ENCODE measurements around the gene PNPLA1.

Gene PNPLA1

DNA sequence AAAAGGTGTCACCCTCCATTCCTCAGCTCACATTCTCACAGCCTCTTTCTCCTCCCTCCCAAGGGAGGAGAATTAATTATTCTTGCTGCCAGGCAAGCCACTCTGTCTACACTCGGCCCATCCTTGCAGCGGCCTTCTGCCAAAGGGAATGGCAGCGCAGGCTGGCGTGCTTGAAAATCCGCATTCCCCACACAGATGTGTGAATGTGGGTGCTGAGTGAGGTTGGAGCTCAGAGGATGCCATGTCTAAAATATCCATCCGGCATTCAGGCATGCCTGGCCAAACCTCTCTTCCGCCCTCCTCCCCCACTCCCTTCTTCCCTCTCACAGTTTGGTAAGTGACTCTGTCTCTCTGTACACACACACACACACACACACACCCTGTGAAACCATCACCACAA is 27.7 kb downstream of the PNPLA1 start:
- no peak for TF ChIP-seq ZFX (IDR thresholded peaks at IDR 0.05; ENCODE audit: borderline replicate concordance)
- TF ChIP-seq, protein P1, sequence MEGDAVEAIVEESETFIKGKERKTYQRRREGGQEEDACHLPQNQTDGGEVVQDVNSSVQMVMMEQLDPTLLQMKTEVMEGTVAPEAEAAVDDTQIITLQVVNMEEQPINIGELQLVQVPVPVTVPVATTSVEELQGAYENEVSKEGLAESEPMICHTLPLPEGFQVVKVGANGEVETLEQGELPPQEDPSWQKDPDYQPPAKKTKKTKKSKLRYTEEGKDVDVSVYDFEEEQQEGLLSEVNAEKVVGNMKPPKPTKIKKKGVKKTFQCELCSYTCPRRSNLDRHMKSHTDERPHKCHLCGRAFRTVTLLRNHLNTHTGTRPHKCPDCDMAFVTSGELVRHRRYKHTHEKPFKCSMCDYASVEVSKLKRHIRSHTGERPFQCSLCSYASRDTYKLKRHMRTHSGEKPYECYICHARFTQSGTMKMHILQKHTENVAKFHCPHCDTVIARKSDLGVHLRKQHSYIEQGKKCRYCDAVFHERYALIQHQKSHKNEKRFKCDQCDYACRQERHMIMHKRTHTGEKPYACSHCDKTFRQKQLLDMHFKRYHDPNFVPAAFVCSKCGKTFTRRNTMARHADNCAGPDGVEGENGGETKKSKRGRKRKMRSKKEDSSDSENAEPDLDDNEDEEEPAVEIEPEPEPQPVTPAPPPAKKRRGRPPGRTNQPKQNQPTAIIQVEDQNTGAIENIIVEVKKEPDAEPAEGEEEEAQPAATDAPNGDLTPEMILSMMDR (IDR thresholded peaks at IDR 0.05) = no peak

DNA sequence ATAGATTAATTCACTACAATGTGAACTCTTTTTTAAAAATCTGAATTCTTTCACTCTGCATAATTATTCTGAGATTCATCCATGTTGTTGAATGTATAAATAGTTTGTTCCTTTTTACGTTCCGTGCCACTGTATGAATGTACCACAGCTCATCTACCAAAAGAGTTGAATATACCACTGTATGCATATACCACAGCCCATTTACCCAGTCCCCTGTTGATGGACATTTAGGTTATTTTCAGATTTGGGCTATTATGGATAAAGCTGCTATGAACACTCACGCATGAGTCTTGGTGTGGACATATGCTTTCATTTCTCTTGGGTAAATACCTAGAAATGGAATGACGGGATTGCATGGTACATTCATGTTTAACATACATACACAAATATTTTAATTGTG is 28.2 kb downstream of the PNPLA1 start:
- no peak overlapping the region for H3K27ac ChIP-seq
- TF ChIP-seq, protein P1 (IDR thresholded peaks at IDR 0.05) = no peak
- no peak for TF ChIP-seq ZFX (IDR thresholded peaks at IDR 0.05; ENCODE audit: borderline replicate concordance)

More for the DNA sequence above, 27.7 kb downstream of the PNPLA1 start:
- H3K27ac ChIP-seq = no peak overlapping the region

DNA sequence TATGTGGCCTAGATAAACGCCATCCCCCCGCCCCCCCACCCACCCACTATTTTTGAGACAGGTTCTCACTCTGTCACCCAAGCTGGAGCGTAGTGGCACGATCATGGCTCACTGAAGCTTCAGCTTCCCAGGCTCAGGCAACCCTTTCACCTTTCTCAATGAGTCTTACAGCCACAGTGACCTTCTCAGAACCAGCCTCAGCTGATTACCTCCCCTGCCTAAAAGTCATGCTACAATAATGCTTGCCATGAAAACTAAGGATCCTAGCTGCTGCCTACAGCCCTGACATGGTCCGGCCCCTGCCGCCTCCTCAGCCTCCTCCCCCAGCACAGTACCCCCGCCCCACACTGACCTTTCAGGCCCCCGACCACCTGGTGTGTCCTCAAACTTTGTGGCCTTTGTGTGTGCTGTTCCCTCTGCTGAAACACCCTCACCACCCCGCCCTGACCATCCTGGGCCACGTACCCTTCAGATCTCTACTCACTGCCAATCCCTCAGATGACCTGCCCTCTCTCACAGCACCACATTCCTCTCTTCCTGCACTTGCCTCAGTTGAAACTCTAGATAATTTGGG is 31.3 kb downstream of the PNPLA1 start:
- TF ChIP-seq, protein P1 (IDR thresholded peaks at IDR 0.05) = no peak
- TF ChIP-seq ZFX (IDR thresholded peaks at IDR 0.05; ENCODE audit: borderline replicate concordance) = no peak
- H3K27ac ChIP-seq = no peak overlapping the region

DNA sequence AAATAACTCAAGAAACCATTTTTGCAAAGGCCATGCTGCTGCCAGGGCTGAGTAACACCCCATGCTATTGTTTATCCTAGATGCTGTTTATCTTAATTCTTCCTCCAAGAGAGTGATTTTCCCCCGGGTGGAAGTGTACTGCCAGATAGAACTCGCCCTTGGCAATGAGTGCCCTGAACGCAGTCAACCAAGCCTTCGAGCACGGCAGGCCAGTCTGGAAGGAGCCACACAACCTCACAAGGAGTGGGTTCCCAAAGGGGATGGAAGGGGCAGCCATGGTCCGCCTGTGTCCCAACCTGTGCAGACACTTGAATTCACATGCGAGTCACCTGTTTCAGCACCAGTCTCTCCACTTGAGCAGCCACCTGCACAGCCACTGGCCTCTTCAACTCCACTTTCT is 31.9 kb downstream of the PNPLA1 start:
- TF ChIP-seq, protein P1 (IDR thresholded peaks at IDR 0.05) = no peak
- no peak overlapping the region for H3K27ac ChIP-seq

DNA sequence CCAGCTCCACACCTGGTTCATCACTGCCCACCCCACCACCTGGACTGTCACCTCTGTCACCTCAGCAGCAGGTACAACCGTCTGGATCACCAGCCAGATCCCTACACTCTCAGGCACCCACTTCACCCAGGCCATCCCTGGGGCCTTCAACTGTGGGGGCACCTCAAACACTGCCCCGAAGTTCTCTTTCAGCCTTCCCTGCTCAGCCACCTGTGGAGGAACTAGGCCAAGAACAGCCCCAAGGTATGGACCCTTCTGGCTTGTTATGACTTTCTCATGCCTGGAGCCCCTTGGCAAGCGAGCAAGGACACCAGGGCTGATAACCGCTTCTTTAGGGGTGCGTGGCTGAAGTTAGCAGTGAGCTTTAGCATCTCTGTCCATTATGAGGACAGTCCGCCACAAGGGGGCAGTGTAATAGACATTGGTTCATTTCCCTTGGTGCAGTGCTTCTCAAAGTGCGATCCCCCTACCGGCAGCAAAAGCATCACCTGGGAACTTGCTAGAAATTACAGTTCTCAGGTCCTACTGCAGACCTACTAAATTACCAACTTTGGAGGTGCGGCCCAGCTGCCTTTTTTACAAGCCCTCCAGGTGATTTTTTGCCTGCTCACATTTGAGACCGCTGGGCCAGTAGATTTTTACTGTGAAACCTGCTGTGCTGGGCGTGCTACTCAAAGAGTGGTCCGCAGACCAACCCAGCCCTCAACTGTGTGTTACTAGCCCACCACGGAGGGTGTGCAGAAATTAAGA is 32.5 kb downstream of the PNPLA1 start:
- H3K27ac ChIP-seq = no peak overlapping the region
- TF ChIP-seq ZFX (IDR thresholded peaks at IDR 0.05; ENCODE audit: borderline replicate concordance) = no peak
- TF ChIP-seq, protein P1 (IDR thresholded peaks at IDR 0.05) = peak; percentile 97

DNA sequence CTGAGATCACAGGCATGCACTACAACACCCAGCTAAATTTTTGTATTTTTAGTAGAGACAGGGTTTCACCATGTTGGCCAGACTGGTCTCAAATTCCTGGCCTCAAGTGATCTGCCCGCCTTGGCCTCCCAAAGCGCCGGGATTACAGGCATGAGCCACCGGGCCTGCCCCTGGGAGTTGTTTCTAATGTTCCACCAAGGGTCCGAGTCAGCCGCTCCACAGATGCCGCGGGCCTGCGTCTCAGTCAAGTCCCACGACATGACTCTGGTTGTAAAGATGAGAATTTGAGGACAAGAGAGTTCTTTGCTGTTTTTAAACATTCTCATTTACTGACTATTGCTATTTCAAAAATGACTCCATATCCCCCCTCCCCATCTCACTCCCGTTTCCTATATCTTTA is 36.0 kb downstream of the PNPLA1 start:
- no peak for TF ChIP-seq ZFX (IDR thresholded peaks at IDR 0.05; ENCODE audit: borderline replicate concordance)
- TF ChIP-seq, protein P1 (IDR thresholded peaks at IDR 0.05) = no peak
- H3K27ac ChIP-seq = no peak overlapping the region

DNA sequence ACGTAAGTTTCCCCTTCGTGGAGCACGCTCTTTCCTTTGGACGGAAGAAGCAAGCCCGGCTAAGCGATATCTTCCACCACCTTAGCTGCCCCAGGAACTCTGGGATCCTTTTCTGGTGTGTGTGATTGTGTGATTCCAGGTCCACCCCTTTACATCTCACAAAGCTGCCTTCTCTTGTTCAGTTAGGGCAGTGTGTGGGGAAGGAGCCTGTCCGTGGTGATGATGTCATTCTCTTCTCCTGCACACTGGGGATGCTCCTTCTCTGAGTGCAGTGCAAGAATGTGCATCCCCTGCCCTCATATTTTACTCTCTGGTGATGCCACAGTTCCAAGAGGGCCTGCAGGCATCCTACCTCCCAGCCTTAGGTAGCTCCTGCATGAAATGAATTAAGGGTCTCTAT is 36.5 kb downstream of the PNPLA1 start:
- TF ChIP-seq, protein P1 (IDR thresholded peaks at IDR 0.05) = no peak
- TF ChIP-seq ZFX (IDR thresholded peaks at IDR 0.05; ENCODE audit: borderline replicate concordance) = no peak
- no peak overlapping the region for H3K27ac ChIP-seq

Data from 22Rv1 (cell line).